RKO (cell line): ENCODE measurements around the gene ARTN.

Source experiments
- DNase-seq: peaks from one replicate; pipeline ENCODE4 v3.0.0-alpha.2; 2016; ENCODE audit warnings: low spot score

Gene ARTN

GRCh38 chr1:43971336-43971980, 37.9 kb downstream of the ARTN start:
- DNase-seq = no peak

- peak; percentile 63 for DNase-seq
Measured at GRCh38 chr1:43973981-43974442, 40.4 kb downstream of the ARTN start.

DNA sequence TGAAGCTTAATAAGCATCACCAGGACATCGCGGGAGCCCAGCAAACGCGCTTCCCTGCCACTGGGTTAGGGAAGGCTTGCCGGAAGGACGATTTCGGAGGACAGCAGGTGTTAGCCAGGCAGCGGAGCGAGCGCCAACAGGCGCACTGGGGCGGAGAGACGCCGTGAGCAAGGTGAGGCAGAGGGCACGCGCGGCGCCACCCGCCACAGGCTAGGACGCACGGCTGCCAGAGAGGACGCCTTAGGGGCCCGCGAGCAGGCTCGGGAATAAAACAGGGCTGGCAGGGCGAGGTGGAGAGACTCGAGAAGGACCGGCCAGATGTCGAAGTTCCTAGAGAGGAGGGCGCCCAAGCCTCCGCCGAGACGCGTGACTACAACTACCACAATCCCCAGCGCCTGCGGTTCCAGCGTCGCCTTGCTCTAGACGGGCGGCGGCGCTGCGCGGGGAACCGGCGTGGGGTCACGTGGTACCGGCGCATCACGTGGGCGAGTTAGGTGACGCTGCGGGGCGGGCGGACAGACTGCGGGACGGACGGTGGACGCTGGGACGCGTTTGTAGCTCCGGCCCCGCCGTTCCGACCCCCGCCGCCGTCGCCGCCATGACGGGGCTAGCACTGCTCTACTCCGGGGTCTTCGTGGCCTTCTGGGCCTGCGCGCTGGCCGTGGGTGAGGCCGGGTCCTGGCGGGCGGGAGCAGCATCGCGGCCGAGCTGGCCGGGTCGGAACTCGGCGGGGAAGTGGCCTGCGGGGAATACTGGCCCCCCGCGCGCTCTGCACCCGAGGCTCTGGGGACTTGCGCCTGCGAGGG, 41.0 kb downstream of the ARTN start, which contains the start of gene ATP6V0B:
Gene ATP6V0B (plus strand): TSS at position 518 of the 806 bp plus-strand sequence. CDS start 81 bp downstream, at position 599.
- DNase-seq = peak; percentile 94

DNA sequence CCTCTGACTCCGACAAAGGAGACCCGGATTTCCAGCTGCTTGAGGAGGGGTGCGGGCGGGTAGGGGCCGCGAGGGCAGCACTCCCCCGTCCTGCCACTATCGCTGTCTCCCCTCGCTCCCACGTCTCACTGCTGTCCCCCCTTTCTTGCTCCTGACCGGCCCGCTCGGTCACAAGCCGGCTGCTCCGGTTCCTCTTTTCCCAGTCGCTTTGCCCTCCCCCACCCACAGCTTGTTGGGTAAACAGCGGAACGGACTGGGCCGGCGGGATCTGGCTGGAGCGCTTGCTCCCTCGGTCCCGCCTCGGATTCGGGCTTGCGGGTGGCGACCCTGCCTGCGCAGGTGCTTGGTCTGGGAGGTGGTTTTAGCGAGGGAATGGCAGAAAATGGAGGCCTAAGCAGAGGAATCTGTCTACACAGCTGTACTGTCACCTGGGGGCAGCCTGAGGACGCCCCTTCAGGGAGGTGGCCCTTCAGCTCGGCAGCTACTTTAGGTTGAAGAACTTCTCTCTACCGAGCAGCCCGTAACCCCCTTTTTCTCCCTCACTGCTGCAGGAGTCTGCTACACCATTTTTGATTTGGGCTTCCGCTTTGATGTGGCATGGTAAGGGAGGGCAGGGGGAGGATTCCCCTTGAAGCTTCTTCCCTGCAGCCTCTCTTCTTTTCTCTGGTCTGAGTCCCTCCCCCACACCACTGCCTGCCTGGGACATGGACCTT, 41.8 kb downstream of the ARTN start:
- DNase-seq = peak; percentile 39

GRCh38 chr1:43976045-43976444, 42.4 kb downstream of the ARTN start:
- DNase-seq = peak; percentile 46

- DNase-seq = no peak
Measured at GRCh38 chr1:43976890-43977289, 43.3 kb downstream of the ARTN start.

GRCh38 chr1:43977376-43978263, 44.0 kb downstream of the ARTN start:
- peak; percentile 29 for DNase-seq

GRCh38 chr1:43978264-43978550, 44.6 kb downstream of the ARTN start:
- DNase-seq = no peak

DNA sequence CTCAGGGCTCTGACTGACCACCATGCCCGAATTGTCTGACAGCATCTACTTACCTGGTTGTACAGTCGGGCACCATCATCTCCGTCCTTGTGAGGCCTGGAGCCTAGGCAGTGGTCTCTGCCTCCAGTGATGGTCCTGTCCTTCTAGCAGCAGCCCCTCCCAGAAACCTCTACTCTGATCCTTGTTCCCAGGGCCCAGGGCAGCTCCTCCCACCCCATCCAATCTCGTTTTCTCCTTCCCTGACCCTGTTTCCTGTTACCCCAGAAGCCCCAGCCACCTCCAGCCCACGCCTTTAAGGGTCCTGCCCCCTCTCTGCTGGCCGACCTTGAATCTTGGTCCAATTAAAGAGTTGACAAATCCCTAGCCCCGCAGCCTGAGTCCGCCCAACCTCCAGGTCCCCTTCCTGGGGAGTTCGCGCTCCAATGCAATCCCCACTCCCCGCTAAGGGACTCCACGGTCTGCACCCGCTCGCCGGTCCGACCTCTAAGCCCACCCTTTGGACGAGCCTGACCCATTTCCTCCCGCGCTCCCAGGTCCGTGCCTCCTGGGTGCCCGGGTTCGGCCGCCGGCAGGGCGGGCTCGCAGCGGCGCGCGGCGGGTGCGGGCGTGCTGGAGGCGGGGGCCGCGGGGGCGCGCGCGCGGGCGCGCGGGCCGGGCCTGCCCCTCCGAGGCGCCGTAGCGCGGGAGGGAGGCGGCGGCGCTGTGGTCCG, 45.1 kb downstream of the ARTN start, which contains the start of gene B4GALT2:
Gene B4GALT2 (plus strand): TSS at position 660 of the 710 bp plus-strand sequence. CDS start 1,951 bp downstream, outside the sequence.
- peak; percentile 49 for DNase-seq

GRCh38 chr1:43979261-43979527, 45.6 kb downstream of the ARTN start:
- DNase-seq = no peak

GRCh38 chr1:43979528-43980254, 46.1 kb downstream of the ARTN start:
- DNase-seq = peak; percentile 72

- DNase-seq = no peak
Measured at GRCh38 chr1:43980255-43981134, 46.9 kb downstream of the ARTN start.

- DNase-seq = no peak
Measured at GRCh38 chr1:43981135-43981491, 47.5 kb downstream of the ARTN start.

GRCh38 chr1:43981636-43982035, 48.0 kb downstream of the ARTN start:
- DNase-seq = no peak

GRCh38 chr1:43982241-43982640, 48.6 kb downstream of the ARTN start:
- DNase-seq = no peak

GRCh38 chr1:43982808-43983207, 49.2 kb downstream of the ARTN start:
- no peak for DNase-seq

- no peak for DNase-seq
Measured at GRCh38 chr1:43983253-43983899, 49.8 kb downstream of the ARTN start.

DNA sequence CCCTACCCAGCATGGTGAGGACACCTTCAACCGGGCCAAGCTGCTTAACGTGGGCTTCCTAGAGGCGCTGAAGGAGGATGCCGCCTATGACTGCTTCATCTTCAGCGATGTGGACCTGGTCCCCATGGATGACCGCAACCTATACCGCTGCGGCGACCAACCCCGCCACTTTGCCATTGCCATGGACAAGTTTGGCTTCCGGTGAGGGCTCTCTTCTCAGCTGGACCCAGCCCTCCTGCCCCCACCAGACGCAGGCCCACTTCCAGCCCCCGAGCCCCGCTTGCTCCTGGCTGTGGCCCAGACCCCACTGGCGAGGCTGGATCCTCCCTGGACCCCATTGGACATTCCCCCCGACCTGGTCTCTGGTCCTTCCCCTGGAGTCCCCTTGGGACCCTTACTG, 51.3 kb downstream of the ARTN start:
- DNase-seq = no peak

DNA sequence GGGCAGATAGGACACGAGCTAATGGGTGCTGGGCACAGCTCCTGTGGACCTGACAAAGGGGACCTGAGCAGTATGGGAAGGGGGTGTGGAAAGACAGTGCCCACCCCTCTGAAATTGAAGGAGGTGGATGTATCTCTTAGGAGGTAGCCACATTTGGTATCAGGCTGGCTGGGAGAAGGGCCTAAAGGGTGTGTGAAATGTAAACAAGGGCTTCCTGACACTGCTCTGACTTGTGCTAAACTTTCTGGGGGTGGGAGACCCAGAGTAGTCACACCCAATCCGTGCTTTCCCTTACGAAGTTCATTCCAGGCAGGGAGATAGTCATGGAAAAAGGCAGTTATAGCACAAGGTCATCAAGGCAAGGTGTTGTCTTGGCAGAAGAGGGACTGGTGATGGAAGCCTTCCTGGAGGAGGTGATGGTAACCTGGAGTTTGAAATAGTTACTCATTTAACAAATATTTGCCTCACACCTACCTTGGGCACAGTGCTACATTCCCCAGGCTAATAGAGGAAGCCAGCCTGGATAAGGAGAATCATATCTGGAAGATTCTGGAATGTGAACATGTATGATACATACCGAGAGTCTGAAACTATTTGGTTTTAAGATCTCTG, 52.5 kb downstream of the ARTN start:
- no peak for DNase-seq
